Ramos (cell line): ENCODE measurements around the gene OPHN1.

Experiments used
- in situ Hi-C: fragments of 300-500 bp; cut with MboI; formaldehyde crosslinking; loops from one replicate; pipeline ENCODE4 v1.14.3; 2022; ENCODE audit warnings: low sequenced_read_pairs; ENCODE audit not compliant: unreplicated experiment

The OPHN1 gene, protein sequence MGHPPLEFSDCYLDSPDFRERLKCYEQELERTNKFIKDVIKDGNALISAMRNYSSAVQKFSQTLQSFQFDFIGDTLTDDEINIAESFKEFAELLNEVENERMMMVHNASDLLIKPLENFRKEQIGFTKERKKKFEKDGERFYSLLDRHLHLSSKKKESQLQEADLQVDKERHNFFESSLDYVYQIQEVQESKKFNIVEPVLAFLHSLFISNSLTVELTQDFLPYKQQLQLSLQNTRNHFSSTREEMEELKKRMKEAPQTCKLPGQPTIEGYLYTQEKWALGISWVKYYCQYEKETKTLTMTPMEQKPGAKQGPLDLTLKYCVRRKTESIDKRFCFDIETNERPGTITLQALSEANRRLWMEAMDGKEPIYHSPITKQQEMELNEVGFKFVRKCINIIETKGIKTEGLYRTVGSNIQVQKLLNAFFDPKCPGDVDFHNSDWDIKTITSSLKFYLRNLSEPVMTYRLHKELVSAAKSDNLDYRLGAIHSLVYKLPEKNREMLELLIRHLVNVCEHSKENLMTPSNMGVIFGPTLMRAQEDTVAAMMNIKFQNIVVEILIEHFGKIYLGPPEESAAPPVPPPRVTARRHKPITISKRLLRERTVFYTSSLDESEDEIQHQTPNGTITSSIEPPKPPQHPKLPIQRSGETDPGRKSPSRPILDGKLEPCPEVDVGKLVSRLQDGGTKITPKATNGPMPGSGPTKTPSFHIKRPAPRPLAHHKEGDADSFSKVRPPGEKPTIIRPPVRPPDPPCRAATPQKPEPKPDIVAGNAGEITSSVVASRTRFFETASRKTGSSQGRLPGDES

DNA sequence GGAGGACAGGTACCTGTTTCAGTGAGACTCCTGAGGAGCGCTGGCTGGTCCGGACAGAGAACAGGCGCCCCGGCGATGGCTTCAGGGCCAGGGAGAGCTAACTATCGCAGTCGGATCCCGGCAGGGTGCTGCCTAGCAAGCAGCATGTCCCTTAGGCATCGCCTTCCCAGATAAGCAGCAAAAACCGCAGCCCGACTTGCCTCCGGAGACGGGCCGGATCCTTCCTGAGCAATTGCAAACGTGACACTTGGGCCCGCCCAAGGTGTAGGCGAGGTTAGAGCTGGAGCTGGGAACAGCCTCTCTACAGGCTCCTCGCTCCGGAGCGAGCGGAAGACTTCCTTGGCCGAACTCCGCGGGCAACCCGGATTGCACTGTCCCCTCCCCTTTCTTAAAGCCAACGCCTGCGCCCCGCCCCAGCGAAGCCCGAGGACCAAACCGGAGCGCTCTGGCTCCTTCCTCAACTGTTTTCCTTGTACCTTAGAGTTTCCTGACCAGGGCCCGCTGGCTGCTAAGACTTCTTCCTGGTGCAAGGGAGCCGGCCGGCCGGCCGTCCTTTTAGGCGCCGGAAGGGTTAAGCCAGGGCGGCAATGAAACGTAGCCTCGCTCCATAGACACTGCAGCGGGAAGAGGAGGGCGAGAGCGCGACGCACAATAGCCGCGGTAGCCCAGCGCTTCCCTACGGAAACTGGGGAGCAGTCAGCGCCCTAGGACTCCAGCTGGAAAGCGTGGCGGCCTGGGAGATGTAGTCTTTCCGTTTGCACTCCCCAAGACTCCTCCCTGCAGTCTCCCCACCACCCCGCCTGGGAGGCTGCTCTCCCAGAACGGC, at the start of gene OPHN1:
Gene OPHN1 (minus strand): TSS at position 341 of the 826 bp plus-strand sequence. CDS start 475 bp downstream, outside the sequence.
- in situ Hi-C loops: no loop called here

DNA sequence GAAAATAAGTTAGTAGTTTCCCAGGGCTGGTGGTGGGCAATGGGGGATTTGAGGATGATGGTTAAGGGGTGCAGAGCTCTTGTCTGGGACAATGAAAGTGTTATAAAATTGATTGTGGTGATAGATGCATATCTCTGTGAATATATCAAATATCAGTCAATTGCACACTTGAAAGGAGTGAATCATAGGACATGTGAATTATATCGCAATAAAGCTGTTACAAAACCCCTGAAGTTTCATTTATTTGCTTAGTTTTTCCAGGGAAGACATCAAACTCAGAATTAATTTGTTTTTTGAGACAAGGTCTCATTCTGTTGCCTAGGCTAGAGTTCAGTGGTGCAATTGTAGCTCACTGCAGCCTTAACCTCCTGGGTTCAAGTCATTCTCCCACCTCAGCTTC, 47.7 kb upstream of the OPHN1 start:
- in situ Hi-C loops: no loop called here

DNA sequence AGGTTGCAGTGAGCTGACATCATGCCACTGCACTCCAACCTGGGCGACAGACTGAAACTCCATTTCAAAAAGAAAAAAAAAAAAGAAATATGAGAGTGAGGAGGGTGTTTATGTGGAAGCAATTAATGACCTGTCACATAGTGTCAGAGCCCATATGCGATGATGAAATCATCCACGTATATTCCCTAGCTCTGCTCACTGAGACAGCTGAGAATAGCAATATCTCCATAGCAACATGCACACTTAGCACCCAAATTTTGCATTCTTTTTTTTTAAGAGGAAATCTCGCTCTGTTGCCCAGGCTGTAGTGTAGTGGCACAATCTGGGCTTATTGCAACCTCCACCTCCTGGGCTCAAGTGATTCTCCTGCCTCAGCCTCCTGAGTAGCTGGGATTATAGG, 31.5 kb upstream of the OPHN1 start:
- in situ Hi-C loops: no loop called here

DNA sequence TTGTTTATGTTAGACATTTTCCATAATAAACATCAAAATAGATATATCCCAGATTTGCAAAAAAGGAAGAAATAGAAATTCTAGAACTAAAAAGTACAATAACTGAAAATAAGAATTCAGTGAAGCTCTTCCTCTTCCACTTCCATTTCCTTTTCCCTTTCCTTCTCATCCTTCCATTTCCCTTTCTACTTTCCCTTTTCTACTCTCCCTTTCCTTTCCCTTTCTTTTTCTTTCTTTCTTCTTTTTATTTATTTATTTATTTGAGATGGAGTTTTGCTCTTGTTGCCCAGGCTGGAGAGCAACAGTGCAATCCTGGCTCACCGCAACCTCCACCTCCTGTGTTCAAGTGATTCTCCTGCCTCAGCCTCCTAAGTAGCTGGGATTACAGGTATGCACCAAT, 30.6 kb upstream of the OPHN1 start:
- in situ Hi-C loops: no loop called here

DNA sequence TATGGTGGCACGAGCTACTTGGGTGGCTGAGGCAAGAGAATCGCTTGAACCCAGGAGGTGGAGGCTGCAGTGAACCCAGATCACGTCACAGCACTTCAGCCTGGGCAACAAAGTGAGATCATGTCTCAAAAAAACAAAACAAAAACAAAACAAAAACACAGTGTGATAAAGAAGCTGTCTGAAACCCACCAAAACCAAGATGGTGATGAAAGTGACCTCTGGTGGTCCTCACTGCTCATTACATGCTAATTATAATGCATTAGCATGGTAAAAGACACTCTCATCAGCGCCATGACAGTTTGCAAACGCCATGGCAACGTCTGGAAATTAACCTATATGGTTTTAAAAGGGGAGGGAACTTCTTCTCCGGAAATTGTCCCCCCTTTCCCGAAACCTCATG, 29.4 kb upstream of the OPHN1 start:
- in situ Hi-C loops: no loop called here

DNA sequence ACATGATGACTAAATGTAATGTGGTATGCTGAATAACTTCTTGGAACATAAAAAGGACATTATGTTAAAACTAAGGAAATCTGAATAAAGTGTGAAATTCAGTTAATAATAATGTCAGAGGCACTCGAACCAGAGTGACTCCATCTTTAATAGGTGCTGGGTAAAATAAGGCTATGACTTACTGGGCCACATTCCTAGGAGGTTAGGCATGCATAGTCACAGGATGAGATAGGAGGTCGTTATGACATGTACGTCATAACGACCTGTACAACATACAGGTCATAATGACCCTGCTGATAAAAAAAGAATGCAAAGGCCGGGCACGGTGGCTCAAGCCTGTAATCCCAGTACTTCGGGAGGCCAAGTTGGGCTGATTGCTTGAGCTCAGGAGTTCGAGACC, 28.9 kb upstream of the OPHN1 start:
- in situ Hi-C loops: no loop called here

DNA sequence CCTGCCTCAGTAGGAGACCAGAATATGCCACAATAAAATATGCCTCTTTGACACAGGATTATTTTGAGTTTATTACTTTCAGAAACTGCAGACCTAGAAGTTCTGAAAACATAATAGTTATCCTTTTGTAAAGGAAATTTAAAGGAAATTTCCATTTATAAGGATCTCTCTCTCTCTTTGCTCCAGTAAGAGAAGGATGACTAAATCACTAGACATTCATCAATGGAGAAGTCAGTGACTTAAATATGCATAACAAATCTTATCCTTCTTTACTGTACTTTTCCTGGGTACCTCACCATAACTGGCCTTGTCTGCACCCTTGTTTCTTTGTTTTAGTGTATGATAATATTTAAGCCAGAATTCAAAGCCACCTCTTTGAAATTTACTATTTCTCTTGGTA, 28.3 kb upstream of the OPHN1 start:
- in situ Hi-C loops: no loop called here

DNA sequence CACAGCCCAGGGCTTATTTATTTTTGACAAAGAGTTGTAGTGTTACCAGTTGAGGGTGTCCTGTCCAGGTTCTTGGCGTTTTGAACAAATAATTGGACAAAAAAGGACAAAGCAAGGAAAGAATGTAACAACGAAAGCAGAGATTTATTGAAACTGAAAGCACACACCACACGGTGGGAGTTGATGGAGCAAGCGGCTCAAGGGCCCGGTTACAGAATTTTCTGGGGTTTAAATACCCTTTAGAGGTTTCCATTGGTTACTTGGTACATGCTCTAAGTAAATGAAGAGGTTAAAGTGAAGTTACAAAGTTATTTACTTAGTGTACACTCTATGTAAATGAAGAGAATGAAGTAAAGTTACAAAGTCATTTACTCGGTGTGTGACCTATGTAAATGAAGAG, 27.8 kb upstream of the OPHN1 start:
- in situ Hi-C loops: no loop called here

DNA sequence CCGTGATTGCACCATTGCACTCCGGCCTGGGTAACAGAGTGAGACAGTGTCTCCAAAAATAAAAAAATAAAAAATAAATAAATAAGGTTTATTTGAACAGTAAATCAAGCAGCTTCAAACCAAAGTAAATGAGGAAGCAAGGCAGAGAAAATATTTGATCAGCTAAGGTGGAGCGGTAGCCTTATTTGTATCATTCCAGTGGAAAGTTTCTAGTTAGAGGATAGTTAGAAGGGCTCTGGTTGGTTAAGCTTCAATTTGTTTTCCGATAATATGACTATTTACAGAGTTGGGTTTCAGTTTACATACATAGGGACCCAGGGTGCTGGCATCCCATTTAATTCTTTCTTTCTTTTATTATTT, 21.8 kb upstream of the OPHN1 start:
- in situ Hi-C loops: no loop called here

DNA sequence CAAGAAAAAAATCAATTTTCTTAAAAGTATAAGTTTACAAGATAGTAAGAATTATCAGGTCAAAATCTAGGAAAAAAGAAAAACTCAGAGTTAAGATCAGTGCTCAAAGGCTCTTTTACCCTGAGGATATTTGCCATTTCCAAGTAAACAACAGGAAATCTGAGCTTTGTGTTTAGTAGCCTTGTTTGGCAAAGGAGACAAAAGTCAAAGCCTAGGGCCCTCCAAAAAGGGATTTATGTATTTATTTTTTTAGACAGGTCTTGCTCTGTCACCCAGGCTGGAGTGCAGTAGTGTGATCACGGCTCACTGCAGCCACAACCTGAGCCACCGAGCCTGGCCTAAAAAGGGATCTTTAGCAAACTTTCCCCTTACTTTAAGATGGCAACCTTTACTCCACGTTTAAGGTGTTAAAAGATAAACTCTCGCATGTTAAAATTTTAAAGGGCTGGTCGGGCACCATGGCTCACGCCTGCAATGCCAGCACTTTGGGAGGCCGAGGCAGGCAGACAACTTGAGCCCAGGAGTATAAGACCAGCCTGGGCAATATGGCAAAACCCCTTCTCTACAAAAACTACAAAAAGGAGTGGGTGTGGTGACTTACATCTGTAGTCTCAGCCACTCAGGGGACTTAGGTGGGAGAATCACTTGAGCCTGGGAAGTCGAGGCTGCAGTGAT, 21.3 kb upstream of the OPHN1 start:
- in situ Hi-C loops: no loop called here

DNA sequence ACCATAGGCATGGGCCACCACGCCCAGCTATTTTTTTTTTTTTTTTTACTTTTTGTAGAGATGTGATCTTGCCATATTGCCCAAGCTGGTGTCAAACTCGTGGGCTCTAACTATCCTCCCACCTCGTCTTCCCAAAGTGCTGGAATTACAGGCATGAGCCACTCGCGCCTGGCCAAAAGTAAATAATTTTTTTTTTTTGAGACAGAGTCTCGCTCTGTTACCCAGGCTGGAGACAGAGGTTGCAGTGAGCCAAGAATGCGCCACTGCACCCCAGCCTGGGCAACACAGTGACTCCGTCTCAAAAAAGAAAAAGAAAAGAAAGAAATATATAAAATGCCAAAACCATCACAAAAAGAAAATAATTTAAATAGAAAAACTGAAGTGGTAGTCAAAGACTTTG, 18.4 kb upstream of the OPHN1 start:
- in situ Hi-C loops: no loop called here

DNA sequence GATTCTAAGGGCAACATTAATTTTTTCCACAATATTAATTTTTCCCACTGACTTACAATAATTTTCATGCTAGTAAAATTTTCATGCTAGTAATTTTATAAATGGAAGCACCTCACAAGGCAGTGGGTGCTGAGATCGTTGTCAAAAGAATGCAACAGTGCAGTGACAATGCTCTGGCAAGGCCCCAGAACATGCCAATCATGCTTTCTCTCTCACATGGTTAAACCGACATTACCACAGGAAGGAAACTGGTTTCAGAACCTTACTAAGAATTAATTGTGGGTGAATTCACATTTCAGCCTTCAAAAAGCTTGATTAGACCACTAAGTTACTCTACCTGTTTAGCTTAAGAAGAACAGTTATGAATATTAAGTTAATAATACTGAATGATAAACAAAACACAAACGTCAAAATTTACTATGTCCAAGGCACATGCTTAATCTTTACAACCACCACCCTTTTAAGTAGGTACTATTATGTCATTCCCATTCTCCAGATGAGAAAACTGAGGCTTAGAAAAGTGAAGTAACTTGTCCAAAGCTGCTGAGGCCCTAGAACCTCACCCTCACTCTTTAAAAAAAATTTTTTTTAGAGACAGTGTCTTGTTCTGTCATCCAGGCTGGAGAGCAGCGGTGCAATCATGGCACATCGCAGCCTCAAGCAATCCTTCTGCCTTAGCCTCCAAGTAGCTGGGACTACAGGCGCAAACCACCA, 10.0 kb upstream of the OPHN1 start:
- in situ Hi-C loops: no loop called here

DNA sequence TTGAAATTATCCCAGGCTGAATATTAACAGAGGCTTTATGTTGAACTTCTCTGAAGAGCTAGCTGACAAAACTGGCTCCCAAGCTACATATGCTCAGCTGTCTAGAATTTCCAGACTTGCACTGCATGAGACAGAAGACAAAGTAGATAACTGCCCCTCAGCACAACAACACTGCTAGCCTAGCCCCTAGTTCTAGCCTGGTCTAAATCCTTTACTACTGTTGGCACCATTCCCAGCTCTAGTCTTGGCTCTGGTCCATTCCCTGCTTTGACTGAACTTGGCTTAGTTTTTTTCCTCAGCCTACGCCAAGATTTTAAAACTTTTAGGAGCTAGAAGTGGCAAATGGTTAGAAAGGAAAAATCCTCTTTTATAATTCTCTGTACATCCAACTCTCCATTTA, 7.6 kb upstream of the OPHN1 start:
- in situ Hi-C loops: no loop called here

DNA sequence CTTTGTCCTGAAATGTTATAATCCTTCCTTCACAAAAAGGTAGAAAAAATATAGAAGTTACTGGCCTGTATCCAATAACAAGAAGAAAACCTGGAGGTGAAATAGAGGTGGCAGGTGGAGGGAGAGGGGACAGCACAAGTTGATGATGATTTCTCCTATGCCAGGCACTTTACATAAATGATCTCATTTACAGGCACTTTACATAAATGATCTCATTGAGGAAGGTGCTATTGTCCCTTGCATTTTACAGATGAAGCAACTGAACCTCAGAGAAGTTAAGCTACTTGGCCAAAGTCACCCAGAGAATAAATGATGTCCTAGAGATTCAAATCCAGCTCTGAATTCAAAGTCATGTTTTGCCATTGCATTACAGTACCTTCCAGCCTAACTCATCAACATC, 7.1 kb upstream of the OPHN1 start:
- in situ Hi-C loops: no loop called here

DNA sequence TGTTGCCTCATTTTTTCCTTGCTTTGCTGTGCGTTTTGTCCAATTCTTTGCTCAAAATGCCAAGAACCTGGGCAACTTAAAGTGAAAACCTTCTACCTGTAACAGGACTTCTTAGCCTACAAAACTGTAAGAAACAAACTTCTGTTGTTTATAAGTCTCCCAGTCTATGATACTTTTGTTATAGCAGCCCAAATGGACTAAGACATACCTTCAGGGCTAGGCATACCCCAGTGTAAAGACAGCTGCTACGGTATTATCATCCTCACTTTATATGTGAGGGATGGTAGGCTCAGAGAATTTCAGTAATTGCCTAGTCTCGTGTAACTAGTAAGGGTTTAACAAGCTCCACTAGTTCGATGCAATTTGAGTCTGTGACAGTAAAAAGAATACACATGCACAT, 6.0 kb upstream of the OPHN1 start:
- in situ Hi-C loops: no loop called here

DNA sequence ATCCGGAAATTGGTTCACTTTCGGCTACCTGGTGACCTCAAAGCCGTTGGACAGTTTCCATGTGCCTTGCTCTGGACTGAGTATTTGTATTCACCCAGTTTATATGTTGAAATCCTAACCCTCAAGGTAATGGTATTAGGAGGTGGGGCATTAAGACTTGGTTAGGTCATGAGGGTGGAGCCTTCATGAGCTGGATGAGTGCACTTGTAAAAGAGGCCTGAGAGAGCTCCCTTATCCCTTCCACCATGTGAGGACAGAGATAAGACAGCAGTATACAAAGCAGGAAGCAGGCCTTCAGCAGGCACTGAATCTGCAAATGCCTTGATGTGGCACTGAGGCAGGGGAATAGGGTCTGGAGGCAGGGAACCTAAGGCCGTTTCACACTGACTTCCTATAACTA, 5.3 kb upstream of the OPHN1 start:
- in situ Hi-C loops: no loop called here

DNA sequence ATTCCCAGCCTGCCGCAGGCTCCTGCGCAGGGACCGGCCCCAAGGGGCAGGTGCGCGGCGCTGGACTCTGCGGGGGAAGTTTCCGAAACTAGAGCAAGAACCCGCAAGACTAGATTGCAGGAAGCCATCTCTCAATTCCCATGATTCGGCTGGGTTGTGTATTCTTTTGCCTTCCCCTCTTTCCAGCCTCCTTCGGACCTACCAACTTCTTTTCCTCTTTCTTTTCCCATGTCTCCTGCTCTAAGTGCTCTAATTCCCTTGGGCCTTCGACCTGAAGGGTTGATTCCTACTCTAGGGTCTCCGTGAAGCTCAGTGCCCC, 645 bp upstream of the OPHN1 start:
- in situ Hi-C loops: no loop called here

DNA sequence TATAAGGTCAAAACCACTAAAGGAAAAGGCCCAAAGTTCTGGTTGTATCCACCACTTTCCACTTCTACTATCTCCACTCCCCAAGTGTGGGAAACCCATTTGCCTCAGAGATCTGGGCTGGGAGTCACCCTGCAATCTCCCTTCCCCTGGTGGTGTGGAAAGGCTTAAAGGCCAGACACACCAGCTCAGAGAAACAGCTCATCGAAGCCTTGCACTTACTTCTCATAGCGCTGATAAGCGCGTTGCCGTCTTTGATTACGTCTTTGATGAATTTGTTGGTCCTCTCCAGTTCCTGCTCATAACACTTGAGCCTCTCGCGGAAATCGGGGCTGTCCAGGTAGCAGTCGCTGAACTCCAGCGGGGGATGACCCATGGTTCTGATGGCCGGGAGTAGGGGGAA, 647 bp downstream of the OPHN1 start:
- in situ Hi-C loops: no loop called here

DNA sequence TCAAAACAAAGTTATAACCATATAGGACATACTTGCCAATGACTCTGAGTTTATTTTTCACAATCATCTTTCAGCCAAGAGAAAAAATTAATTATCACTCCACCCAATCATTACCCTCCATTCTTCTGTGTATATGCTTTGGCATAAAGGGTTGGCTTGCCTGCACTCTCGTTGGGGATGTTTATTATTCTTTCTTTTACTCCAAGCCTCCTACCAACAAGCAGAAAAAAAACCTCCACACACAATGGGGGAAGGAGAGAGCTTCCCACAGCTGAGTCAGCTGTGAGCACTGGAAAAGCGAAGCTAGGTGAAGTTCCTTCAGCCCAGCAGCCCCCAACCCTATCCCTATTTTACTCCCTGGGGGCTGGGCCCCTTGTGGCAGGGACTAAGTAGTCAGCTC, 1.5 kb downstream of the OPHN1 start:
- in situ Hi-C loops: no loop called here

DNA sequence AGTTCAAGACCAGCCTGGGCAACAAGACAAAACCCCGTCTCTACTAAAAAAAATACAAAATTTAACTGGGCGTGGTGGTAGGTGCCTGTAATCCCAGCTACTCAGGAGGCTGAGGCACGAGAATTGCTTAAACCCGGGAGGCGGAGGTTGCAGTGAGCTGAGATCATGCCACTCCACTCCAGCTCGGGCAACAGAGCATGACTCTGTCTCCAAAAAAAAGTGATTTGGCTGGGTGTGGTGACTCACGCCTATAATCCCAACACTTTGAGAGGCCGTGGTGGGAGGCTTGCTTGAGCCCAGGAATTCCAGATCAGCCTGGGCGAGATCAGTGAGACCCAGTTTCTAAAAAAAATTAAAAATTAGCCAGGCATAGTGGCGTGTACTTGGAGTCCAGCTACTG, 4.1 kb downstream of the OPHN1 start:
- in situ Hi-C loops: no loop called here
